ENCODE results near the gene ACSS1.

ACSS1 gene

GRCh38 chr20:25048519-25048952, 9.4 kb downstream of the ACSS1 start:
- Histone ChIP-seq H3K9me3 (ENCODE audit: control insufficient read depth, insufficient read depth, low read length) (no peaks in the 10 kb centered on the region), H3K4me1 (ENCODE audit: control insufficient read depth, insufficient read depth, low read length) (no peaks in the 10 kb centered on the region), H3K9ac (ENCODE audit: low read depth, low read length) (no peak overlapping the region), H3K27me3 (ENCODE audit: control insufficient read depth, insufficient read depth, low read length) (no peaks in the 10 kb centered on the region), H3K4me3 (ENCODE audit: low read depth, low read length) (no peak overlapping the region), H3K36me3 (ENCODE audit: control insufficient read depth, insufficient read depth, low read length) (no peaks in the 10 kb centered on the region)

GRCh38 chr20:25047766-25048165, 10.2 kb downstream of the ACSS1 start:
- no peaks in the 10 kb centered on the region for H3K4me1 ChIP-seq (ENCODE audit: control insufficient read depth, insufficient read depth, low read length)
- no peaks in the 10 kb centered on the region for H3K36me3 ChIP-seq (ENCODE audit: control insufficient read depth, insufficient read depth, low read length)
- no peak overlapping the region for H3K9ac ChIP-seq (ENCODE audit: low read depth, low read length)
- no peaks in the 10 kb centered on the region for H3K27me3 ChIP-seq (ENCODE audit: control insufficient read depth, insufficient read depth, low read length)
- H3K4me3 ChIP-seq (ENCODE audit: low read depth, low read length) = no peak overlapping the region
- H3K9me3 ChIP-seq (ENCODE audit: control insufficient read depth, insufficient read depth, low read length) = no peaks in the 10 kb centered on the region

GRCh38 chr20:25046736-25047666, 10.9 kb downstream of the ACSS1 start:
- Histone ChIP-seq H3K36me3 (ENCODE audit: control insufficient read depth, insufficient read depth, low read length) (no peaks in the 10 kb centered on the region), H3K4me1 (ENCODE audit: control insufficient read depth, insufficient read depth, low read length) (no peaks in the 10 kb centered on the region), H3K27me3 (ENCODE audit: control insufficient read depth, insufficient read depth, low read length) (no peaks in the 10 kb centered on the region), H3K9me3 (ENCODE audit: control insufficient read depth, insufficient read depth, low read length) (no peaks in the 10 kb centered on the region), H3K4me3 (ENCODE audit: low read depth, low read length) (no peak overlapping the region), H3K9ac (ENCODE audit: low read depth, low read length) (no peak overlapping the region)

GRCh38 chr20:25046181-25046641, 11.7 kb downstream of the ACSS1 start:
- H3K27me3 ChIP-seq (ENCODE audit: control insufficient read depth, insufficient read depth, low read length) = no peaks in the 10 kb centered on the region
- no peaks in the 10 kb centered on the region for H3K36me3 ChIP-seq (ENCODE audit: control insufficient read depth, insufficient read depth, low read length)
- no peak overlapping the region for H3K4me3 ChIP-seq (ENCODE audit: low read depth, low read length)
- H3K9me3 ChIP-seq (ENCODE audit: control insufficient read depth, insufficient read depth, low read length) = no peaks in the 10 kb centered on the region
- no peaks in the 10 kb centered on the region for H3K4me1 ChIP-seq (ENCODE audit: control insufficient read depth, insufficient read depth, low read length)
- H3K9ac ChIP-seq (ENCODE audit: low read depth, low read length) = no peak overlapping the region

GRCh38 chr20:25045343-25045712, 12.6 kb downstream of the ACSS1 start:
- Histone ChIP-seq H3K4me1 (ENCODE audit: control insufficient read depth, insufficient read depth, low read length) (no peaks in the 10 kb centered on the region), H3K9ac (ENCODE audit: low read depth, low read length) (no peak overlapping the region), H3K9me3 (ENCODE audit: control insufficient read depth, insufficient read depth, low read length) (no peaks in the 10 kb centered on the region), H3K4me3 (ENCODE audit: low read depth, low read length) (no peak overlapping the region), H3K36me3 (ENCODE audit: control insufficient read depth, insufficient read depth, low read length) (no peaks in the 10 kb centered on the region), H3K27me3 (ENCODE audit: control insufficient read depth, insufficient read depth, low read length) (no peaks in the 10 kb centered on the region)

- Histone ChIP-seq H3K4me3 (ENCODE audit: low read depth, low read length) (no peak overlapping the region), H3K36me3 (ENCODE audit: control insufficient read depth, insufficient read depth, low read length) (no peaks in the 10 kb centered on the region), H3K4me1 (ENCODE audit: control insufficient read depth, insufficient read depth, low read length) (no peaks in the 10 kb centered on the region), H3K9ac (ENCODE audit: low read depth, low read length) (no peak overlapping the region), H3K27me3 (ENCODE audit: control insufficient read depth, insufficient read depth, low read length) (no peaks in the 10 kb centered on the region), H3K9me3 (ENCODE audit: control insufficient read depth, insufficient read depth, low read length) (no peaks in the 10 kb centered on the region)
Measured at GRCh38 chr20:25044660-25045342, 13.1 kb downstream of the ACSS1 start.

- Histone ChIP-seq H3K36me3 (ENCODE audit: control insufficient read depth, insufficient read depth, low read length) (no peaks in the 10 kb centered on the region), H3K4me3 (ENCODE audit: low read depth, low read length) (no peak overlapping the region), H3K27me3 (ENCODE audit: control insufficient read depth, insufficient read depth, low read length) (no peaks in the 10 kb centered on the region), H3K9me3 (ENCODE audit: control insufficient read depth, insufficient read depth, low read length) (no peaks in the 10 kb centered on the region), H3K4me1 (ENCODE audit: control insufficient read depth, insufficient read depth, low read length) (no peaks in the 10 kb centered on the region), H3K9ac (ENCODE audit: low read depth, low read length) (no peak overlapping the region)
Measured at GRCh38 chr20:25044261-25044560, 13.7 kb downstream of the ACSS1 start.

GRCh38 chr20:25043499-25044260, 14.3 kb downstream of the ACSS1 start:
- H3K4me3 ChIP-seq (ENCODE audit: low read depth, low read length) = no peak overlapping the region
- no peak overlapping the region for H3K9ac ChIP-seq (ENCODE audit: low read depth, low read length)
- H3K4me1 ChIP-seq (ENCODE audit: control insufficient read depth, insufficient read depth, low read length) = no peaks in the 10 kb centered on the region
- H3K9me3 ChIP-seq (ENCODE audit: control insufficient read depth, insufficient read depth, low read length) = no peaks in the 10 kb centered on the region
- no peaks in the 10 kb centered on the region for H3K36me3 ChIP-seq (ENCODE audit: control insufficient read depth, insufficient read depth, low read length)
- no peaks in the 10 kb centered on the region for H3K27me3 ChIP-seq (ENCODE audit: control insufficient read depth, insufficient read depth, low read length)

GRCh38 chr20:25042531-25043498, 15.1 kb downstream of the ACSS1 start:
- Histone ChIP-seq H3K4me1 (ENCODE audit: control insufficient read depth, insufficient read depth, low read length) (no peaks in the 10 kb centered on the region), H3K27me3 (ENCODE audit: control insufficient read depth, insufficient read depth, low read length) (no peaks in the 10 kb centered on the region), H3K9me3 (ENCODE audit: control insufficient read depth, insufficient read depth, low read length) (no peaks in the 10 kb centered on the region), H3K36me3 (ENCODE audit: control insufficient read depth, insufficient read depth, low read length) (no peaks in the 10 kb centered on the region), H3K9ac (ENCODE audit: low read depth, low read length) (no peak overlapping the region), H3K4me3 (ENCODE audit: low read depth, low read length) (no peak overlapping the region)

- H3K27me3 ChIP-seq (ENCODE audit: control insufficient read depth, insufficient read depth, low read length) = no peaks in the 10 kb centered on the region
- H3K36me3 ChIP-seq (ENCODE audit: control insufficient read depth, insufficient read depth, low read length) = no peaks in the 10 kb centered on the region
- H3K4me3 ChIP-seq (ENCODE audit: low read depth, low read length) = no peak overlapping the region
- H3K9ac ChIP-seq (ENCODE audit: low read depth, low read length) = no peak overlapping the region
- no peaks in the 10 kb centered on the region for H3K9me3 ChIP-seq (ENCODE audit: control insufficient read depth, insufficient read depth, low read length)
- H3K4me1 ChIP-seq (ENCODE audit: control insufficient read depth, insufficient read depth, low read length) = no peaks in the 10 kb centered on the region
Measured at GRCh38 chr20:25041813-25042530, 16.0 kb downstream of the ACSS1 start.

Data from iPS-15b (cell line).